ENCODE measurements around the gene MIPOL1. TPM values are rescaled to one million over a fixed set of nuclear protein-coding genes. Genes with fewer than 3 reads are reported as not detected.

MIPOL1 gene
- total RNA-seq, 3 donors from 2014 or later, result 12.2 to 48.8 (median 36.1) TPM

DNA sequence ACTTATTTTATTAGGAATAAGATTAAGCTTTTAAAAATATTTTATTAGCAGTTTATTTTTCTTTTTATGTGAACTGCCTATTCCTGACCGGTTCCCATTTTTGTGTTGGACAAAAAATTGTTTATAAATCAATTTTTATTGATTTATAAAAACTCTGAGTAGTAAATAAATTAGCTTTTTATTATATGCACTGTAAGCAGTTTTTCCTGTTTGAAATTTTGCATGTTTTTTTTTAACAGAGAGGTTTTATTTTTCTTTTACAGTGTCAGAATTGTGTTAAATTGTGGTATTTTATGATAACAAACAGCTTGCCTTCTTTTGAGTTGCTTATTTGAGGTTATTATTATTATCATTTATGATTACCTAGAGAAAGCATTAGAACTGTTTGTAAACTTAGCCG, 329.3 kb downstream of the MIPOL1 start:
- H3K9me3 ChIP-seq, result no peaks in the 10 kb centered on the region
- no peak overlapping the region for H3K27ac ChIP-seq
- H3K27me3 ChIP-seq, result no peaks in the 10 kb centered on the region
- no peaks in the 10 kb centered on the region for H3K4me1 ChIP-seq
- H3K36me3 ChIP-seq, result no peaks in the 10 kb centered on the region
- TF ChIP-seq POLR2A (IDR thresholded peaks at IDR 0.05), result no peak
- TF ChIP-seq, protein P1, sequence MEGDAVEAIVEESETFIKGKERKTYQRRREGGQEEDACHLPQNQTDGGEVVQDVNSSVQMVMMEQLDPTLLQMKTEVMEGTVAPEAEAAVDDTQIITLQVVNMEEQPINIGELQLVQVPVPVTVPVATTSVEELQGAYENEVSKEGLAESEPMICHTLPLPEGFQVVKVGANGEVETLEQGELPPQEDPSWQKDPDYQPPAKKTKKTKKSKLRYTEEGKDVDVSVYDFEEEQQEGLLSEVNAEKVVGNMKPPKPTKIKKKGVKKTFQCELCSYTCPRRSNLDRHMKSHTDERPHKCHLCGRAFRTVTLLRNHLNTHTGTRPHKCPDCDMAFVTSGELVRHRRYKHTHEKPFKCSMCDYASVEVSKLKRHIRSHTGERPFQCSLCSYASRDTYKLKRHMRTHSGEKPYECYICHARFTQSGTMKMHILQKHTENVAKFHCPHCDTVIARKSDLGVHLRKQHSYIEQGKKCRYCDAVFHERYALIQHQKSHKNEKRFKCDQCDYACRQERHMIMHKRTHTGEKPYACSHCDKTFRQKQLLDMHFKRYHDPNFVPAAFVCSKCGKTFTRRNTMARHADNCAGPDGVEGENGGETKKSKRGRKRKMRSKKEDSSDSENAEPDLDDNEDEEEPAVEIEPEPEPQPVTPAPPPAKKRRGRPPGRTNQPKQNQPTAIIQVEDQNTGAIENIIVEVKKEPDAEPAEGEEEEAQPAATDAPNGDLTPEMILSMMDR (IDR thresholded peaks at IDR 0.05), result no peak
- no peak for TF ChIP-seq POLR2AphosphoS5 (IDR thresholded peaks at IDR 0.05)
- no peak for DNase-seq (ENCODE audit: low spot score in 2 of 2)
- intact Hi-C loops (cut with DNase I; ENCODE audit: low total_unique reads), result no loop called here
- no peak overlapping the region for H3K4me3 ChIP-seq

DNA sequence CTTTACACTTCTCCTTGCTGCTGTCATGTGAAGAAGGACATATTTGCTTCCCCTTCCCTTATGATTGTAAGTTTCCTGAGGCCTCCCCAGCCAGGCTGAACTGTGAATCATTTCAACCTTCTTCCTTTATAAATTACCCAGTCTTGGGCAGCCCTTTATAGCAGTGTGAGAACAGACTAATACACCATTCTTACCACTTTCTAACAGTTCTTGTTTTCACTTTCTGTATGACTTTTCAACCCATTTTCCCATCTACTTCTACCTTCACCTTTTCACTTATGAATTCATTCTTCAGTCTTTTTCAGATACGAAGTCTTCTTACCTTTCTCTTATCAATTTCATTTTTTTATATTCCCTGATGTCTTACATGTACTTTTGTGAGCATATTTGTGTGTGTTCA, 342.3 kb downstream of the MIPOL1 start:
- no peaks in the 10 kb centered on the region for H3K36me3 ChIP-seq
- no peaks in the 10 kb centered on the region for H3K27me3 ChIP-seq
- H3K9me3 ChIP-seq, result no peaks in the 10 kb centered on the region
- H3K4me3 ChIP-seq, result no peak overlapping the region
- H3K27ac ChIP-seq, result no peak overlapping the region
- DNase-seq (ENCODE audit: low spot score in 2 of 2), result no peak
- intact Hi-C loops (cut with DNase I; ENCODE audit: low total_unique reads), result no loop called here
- TF ChIP-seq, protein P1 (IDR thresholded peaks at IDR 0.05), result no peak
- TF ChIP-seq POLR2A (IDR thresholded peaks at IDR 0.05), result no peak
- H3K4me1 ChIP-seq, result no peaks in the 10 kb centered on the region

DNA sequence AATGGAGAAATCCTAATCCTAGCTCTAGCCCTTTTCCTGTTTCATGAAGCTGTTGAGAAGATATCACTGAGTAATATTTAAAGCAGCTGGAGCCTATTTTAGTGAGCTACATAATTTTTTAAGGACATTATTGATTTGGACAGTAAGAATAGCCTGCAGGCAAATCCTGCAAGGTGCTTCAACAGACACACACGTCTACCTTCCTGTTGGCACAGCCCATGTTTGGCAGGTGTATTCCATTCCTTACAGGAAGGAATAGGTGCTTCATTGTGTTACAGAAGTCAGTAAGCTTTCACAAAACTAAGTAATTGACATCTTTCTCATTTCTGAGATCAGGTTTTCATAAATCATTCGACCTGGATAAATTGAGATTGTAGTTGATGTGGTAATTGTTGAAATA, 346.7 kb downstream of the MIPOL1 start:
- H3K36me3 ChIP-seq, result no peaks in the 10 kb centered on the region
- DNase-seq (ENCODE audit: low spot score in 2 of 2), result peak; percentile 55 to 58
- no peak overlapping the region for H3K4me3 ChIP-seq
- intact Hi-C loops (cut with DNase I; ENCODE audit: low total_unique reads), result no loop called here
- no peak for TF ChIP-seq POLR2A (IDR thresholded peaks at IDR 0.05)
- TF ChIP-seq, protein P1 (IDR thresholded peaks at IDR 0.05), result no peak
- TF ChIP-seq POLR2AphosphoS5 (IDR thresholded peaks at IDR 0.05), result no peak
- H3K9me3 ChIP-seq, result no peaks in the 10 kb centered on the region
- peak overlapping the region in 1 of 2 donors; percentile 37 for H3K27ac ChIP-seq
- no peaks in the 10 kb centered on the region for H3K27me3 ChIP-seq
- no peaks in the 10 kb centered on the region for H3K4me1 ChIP-seq

DNA sequence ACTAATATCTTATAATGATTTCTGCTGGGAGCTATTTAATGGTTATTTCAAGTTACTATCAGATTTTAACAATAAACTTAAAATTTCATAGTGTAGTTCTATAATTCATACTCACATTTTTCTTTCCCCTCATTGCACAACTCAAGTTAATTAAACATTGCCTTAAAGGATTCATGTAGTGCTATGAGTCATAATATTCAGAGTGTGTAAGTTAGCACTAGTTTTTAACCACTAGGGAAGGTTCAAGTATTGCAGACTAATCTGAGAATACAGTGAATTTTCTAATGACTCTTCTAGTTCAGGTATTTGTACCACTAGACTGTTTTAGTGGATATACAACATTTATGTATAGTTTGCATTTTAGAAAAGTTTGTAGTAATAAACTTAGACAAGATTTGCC, 347.4 kb downstream of the MIPOL1 start:
- Histone ChIP-seq H3K9me3 (no peaks in the 10 kb centered on the region), H3K36me3 (peaks cover 4% of the 10 kb centered on the region), H3K27ac (peak overlapping the region in 1 of 2 donors; percentile 37), H3K27me3 (no peaks in the 10 kb centered on the region), H3K4me1 (no peaks in the 10 kb centered on the region), H3K4me3 (no peak overlapping the region)
- no peak for TF ChIP-seq POLR2A (IDR thresholded peaks at IDR 0.05)
- no peak for TF ChIP-seq POLR2AphosphoS5 (IDR thresholded peaks at IDR 0.05)
- TF ChIP-seq, protein P1 (IDR thresholded peaks at IDR 0.05), result no peak
- intact Hi-C loops (cut with DNase I; ENCODE audit: low total_unique reads), result no loop called here
- DNase-seq (ENCODE audit: low spot score in 2 of 2), result no peak

DNA sequence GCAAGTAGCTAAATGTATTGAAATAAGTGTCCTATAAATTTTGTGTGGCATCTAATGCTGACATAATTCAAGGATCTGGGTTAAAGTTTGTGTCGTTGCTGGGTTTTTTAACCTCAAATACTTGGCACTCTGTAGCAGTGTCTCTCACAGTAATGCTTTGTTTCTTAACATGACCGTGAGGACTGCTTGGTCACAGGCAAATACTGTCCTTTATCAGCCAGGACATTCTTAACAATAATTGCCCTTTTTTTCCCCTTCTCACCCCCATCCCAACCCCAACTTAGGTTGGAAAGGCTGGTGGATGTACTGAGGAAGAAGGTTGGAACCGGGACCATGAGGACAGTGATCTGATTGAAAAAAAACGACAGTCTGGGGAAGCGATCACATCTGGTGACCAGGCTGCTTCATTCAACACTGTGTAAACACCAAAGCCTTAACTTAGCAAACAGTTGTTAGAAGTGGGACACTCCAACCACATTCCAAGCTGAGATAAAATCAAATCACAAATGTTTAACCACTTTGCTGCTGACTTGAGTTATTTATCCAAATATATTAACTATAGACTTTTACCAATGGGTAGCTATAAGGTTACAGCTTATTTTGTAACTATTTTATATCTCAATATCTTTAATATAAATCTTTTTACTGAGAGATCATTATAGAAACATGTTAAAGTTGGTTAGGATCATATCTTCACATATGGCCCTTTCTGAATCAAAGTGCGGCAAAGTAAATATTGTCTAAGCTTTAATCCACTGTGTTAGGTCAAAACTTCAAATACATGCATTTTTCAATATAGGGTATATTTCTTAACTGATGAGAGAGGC, 349.1 kb downstream of the MIPOL1 start:
- no peak for TF ChIP-seq POLR2A (IDR thresholded peaks at IDR 0.05)
- TF ChIP-seq POLR2AphosphoS5 (IDR thresholded peaks at IDR 0.05), result no peak
- TF ChIP-seq, protein P1 (IDR thresholded peaks at IDR 0.05), result no peak
- Histone ChIP-seq H3K36me3 (peaks cover 6% of the 10 kb centered on the region), H3K4me1 (no peaks in the 10 kb centered on the region), H3K9me3 (no peaks in the 10 kb centered on the region), H3K27me3 (no peaks in the 10 kb centered on the region), H3K4me3 (no peak overlapping the region), H3K27ac (peak overlapping the region in 1 of 2 donors; percentile 37)
- DNase-seq (ENCODE audit: low spot score in 2 of 2), result no peak
- intact Hi-C loops (cut with DNase I; ENCODE audit: low total_unique reads), result no loop called here

Data from breast epithelium (tissue), 4 donors.